Erythroblast (primary cell): Measurements from ENCODE around the gene CLEC3B.

Experiments used
- GATA1 ChIP-seq: IDR thresholded peaks from 2 replicates; pipeline ENCODE4 v1.6.1; 2011; ENCODE audit warnings: low read depth, mild to moderate bottlenecking, control low read depth, low read length, moderate library complexity
- POLR2A ChIP-seq: IDR thresholded peaks from 2 replicates; pipeline ENCODE4 v1.6.1; 2011; ENCODE audit warnings: mild to moderate bottlenecking, low read length

DNA sequence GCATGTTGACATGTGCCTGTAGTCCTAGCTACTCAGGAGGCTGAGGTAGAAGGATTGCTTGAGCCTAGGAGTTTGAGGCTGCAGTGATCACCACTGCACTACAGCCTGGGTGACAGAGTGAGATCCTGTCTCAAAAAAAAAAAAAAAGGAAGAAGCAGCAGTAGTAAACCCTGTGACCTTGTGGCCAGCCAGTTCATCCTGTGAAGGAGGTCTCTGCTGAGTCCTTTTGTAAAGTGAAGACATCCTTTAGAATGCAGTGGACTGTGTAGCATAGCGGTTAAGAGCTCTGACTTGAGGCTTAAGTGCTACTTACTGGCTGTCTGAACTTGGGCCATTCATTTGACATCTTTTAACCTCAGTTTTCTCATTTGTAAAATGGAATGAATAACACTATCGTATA is 41.8 kb upstream of the CLEC3B start:
- TF ChIP-seq POLR2A (no peak), GATA1 (no peak)
